Left lung (tissue), 10 donors: ENCODE measurements around the gene LHX2. TPM values are rescaled to one million over a fixed set of nuclear protein-coding genes. Genes with fewer than 3 reads are reported as not detected.

Experiments
- ATAC-seq: fragments of 200-7000 bp; cut with Tn5 transposase; one replicate; pipeline ENCODE4 v1.9.1; 2020; ENCODE audit warnings: moderate library complexity
- DNase-seq, 4 donors: peaks; one replicate each; pipeline ENCODE4 v3.0.0-alpha.2; 2013 to 2020
- H3K27ac ChIP-seq, 2 donors: fragments of 200-600 bp; sonication (generic) in 1 of 2; one replicate each; pipeline versions ENCODE4 v1.5.0 to v1.8.0; 2020 to 2021
- H3K27me3 ChIP-seq, 2 donors: fragments of 200-600 bp; sonication (generic) in 1 of 2; one replicate each; pipeline versions ENCODE4 v1.5.0 to v1.8.0; 2020 to 2021
- H3K36me3 ChIP-seq, 2 donors: fragments of 200-600 bp; sonication (generic) in 1 of 2; one replicate each; pipeline versions ENCODE4 v1.5.0 to v1.8.0; 2020 to 2021
- H3K4me1 ChIP-seq, 2 donors: fragments of 200-600 bp; one replicate each; pipeline ENCODE4 v1.8.0; 2021
- H3K4me3 ChIP-seq, 2 donors: fragments of 200-600 bp; sonication (generic) in 1 of 2; one replicate each; pipeline versions ENCODE4 v1.5.0 to v1.8.0; 2020 to 2021; ENCODE audit warnings: mild to moderate bottlenecking in 1 of 2
- H3K9me3 ChIP-seq, 2 donors: fragments of 200-600 bp; sonication (generic) in 1 of 2; one replicate each; pipeline versions ENCODE4 v1.5.0 to v1.8.0; 2020 to 2021
- intact Hi-C, 2 donors: fragments of 100-400 bp; cut with DNase I; formaldehyde crosslinking; loops; one replicate each; pipeline versions ENCODE4 v1.11.2 to v1.14.2; 2022
- polyA plus RNA-seq, 6 donors: library from polyadenylated mRNA; unstranded; fragments of 120-200 nt; gene quantifications; one replicate each; pipeline ENCODE4 v1.2.1, GENCODE V29; 2013; ENCODE audit not compliant: insufficient read length in 6 of 6
- total RNA-seq, 2 donors: library from RNA; stranded (reverse); fragmentation: NEBNext Ultra II Directional; extraction: Animal tissue kit (Norgen Biotek cat#: 25700); gene quantifications; one replicate each; pipeline ENCODE4 v1.2.1, GENCODE V29; 2021
- TF ChIP-seq, protein P1 (sequence below), 2 donors: fragments of 200-600 bp; sonication (generic) in 1 of 2; IDR thresholded peaks; one replicate each; pipeline versions ENCODE4 v1.5.0 to v1.8.0; 2021; ENCODE audit warnings: antibody characterized with exemption in 2 of 2
- donor health status: DM: no; HTN: yes; CAD: no.
- donor health status: DM: no; HTN: no; CAD: no.

LHX2 gene
- total and polyA plus RNA-seq, 8 donors, result 0.12 to 0.26 (median 0.21) TPM; not detected in 4

DNA sequence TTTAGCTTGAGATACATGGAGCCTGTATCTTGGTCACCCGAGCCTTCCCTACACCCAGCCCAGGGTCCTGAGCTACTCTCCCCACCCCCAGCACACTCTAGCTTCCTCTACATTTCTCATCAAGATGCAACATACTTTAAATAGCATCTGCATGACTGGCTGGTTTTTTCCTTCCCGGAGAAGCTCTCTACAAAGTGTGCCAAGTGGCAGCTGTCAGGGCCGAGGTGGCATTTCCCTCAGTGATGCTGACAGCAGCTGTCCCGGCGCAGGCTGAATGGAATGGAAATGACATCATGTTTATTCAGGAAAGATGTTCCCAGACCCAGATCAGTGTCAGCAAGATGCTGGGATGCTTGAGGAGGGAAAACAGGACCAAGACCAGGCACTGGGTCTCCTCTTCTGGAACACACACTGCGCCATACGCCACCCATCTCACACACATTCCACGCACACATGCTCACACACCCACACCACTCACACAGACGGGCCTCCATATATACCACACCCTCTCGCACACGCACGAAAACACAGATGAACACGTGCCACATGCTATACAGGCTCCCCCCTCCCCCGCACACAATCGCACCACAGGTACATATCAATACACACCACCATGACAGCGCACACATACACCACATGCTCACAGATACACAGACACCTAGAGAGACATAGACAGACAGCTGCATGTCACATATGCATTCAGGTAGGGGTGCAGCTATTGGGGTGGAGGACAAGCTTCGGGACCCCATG lies 67.8 kb downstream of the LHX2 start:
- H3K27me3 ChIP-seq, result no peaks in the 10 kb centered on the region
- DNase-seq (no peak), ATAC-seq (no peak)
- TF ChIP-seq, protein P1, sequence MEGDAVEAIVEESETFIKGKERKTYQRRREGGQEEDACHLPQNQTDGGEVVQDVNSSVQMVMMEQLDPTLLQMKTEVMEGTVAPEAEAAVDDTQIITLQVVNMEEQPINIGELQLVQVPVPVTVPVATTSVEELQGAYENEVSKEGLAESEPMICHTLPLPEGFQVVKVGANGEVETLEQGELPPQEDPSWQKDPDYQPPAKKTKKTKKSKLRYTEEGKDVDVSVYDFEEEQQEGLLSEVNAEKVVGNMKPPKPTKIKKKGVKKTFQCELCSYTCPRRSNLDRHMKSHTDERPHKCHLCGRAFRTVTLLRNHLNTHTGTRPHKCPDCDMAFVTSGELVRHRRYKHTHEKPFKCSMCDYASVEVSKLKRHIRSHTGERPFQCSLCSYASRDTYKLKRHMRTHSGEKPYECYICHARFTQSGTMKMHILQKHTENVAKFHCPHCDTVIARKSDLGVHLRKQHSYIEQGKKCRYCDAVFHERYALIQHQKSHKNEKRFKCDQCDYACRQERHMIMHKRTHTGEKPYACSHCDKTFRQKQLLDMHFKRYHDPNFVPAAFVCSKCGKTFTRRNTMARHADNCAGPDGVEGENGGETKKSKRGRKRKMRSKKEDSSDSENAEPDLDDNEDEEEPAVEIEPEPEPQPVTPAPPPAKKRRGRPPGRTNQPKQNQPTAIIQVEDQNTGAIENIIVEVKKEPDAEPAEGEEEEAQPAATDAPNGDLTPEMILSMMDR (IDR thresholded peaks at IDR 0.05), result no peak
- no peaks in the 10 kb centered on the region for H3K4me1 ChIP-seq
- intact Hi-C loops, result no loop called here
- no peaks in the 10 kb centered on the region for H3K36me3 ChIP-seq
- no peak overlapping the region for H3K27ac ChIP-seq
- H3K4me3 ChIP-seq, result no peak overlapping the region
- H3K9me3 ChIP-seq, result no peaks in the 10 kb centered on the region

- H3K4me3 ChIP-seq, result no peak overlapping the region
- DNase-seq, result no peak
- TF ChIP-seq, protein P1 (IDR thresholded peaks at IDR 0.05), result no peak
- H3K36me3 ChIP-seq, result no peaks in the 10 kb centered on the region
- H3K27me3 ChIP-seq, result no peaks in the 10 kb centered on the region
- H3K4me1 ChIP-seq, result no peaks in the 10 kb centered on the region
- peaks cover 0 to 13% of the 10 kb centered on the region in 2 donors for H3K9me3 ChIP-seq
- intact Hi-C loops, result no loop called here
- no peak for ATAC-seq
- H3K27ac ChIP-seq, result no peak overlapping the region
Observed at GRCh38 chr9:124082622-124083021, 71.1 kb downstream of the LHX2 start.

Other genes with a start within 250 kb of the LHX2 start
- gene DENND1A, start 81.6 kb upstream of the LHX2 start, total RNA-seq, result 10 to 100 TPM; 10.8 to 23.2 TPM
- 10 to 100 TPM in 2 of 6 donors, 1 to 10 TPM in 4; 8.3 to 10.5 (median 9.1) TPM for gene DENND1A, start 81.6 kb upstream of the LHX2 start, polyA plus RNA-seq
- gene NEK6, start 246.2 kb downstream of the LHX2 start, total RNA-seq, result 100 to 1,000 TPM; 104 to 132 TPM
- gene NEK6, start 246.2 kb downstream of the LHX2 start, polyA plus RNA-seq, result 10 to 100 TPM; 38.4 to 47.0 (median 43.2) TPM